GM18873 (cell line): ENCODE measurements around the gene SLC2A4RG.

Source experiments
- ATAC-seq: cut with Tn5 transposase; IDR thresholded peaks from one replicate; pipeline ENCODE4 v1.9.1; 2021; ENCODE audit warnings: mild to moderate bottlenecking, moderate library complexity, moderate number of reproducible peaks; ENCODE audit not compliant: unreplicated experiment, low FRiP score

SLC2A4RG gene

DNA sequence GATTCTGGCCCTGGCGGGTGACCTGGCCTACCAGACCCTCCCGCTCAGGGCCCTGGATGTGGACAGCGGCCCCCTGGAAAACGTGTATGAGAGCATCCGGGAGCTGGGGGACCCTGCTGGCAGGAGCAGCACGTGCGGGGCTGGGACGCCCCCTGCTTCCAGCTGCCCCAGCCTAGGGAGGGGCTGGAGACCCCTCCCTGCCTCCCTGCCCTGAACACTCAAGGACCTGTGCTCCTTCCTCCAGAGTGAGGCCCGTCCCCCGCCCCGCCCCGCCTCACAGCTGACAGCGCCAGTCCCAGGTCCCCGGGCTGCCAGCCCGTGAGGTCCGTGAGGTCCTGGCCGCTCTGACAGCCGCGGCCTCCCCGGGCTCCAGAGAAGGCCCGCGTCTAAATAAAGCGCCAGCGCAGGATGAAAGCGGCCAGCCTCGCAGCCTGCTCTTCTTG, 868 bp upstream of the SLC2A4RG start:
- ATAC-seq, result no peak

- ATAC-seq, result no peak
Measured at GRCh38 chr20:63740070-63740626, 572 bp downstream of the SLC2A4RG start.

- ATAC-seq, result no peak
Measured at GRCh38 chr20:63740627-63741353, 1.2 kb downstream of the SLC2A4RG start.

GRCh38 chr20:63741354-63741675, 1.7 kb downstream of the SLC2A4RG start:
- no peak for ATAC-seq

- ATAC-seq, result no peak
Measured at GRCh38 chr20:63741676-63742380, 2.3 kb downstream of the SLC2A4RG start.

GRCh38 chr20:63742381-63743024, 2.9 kb downstream of the SLC2A4RG start:
- ATAC-seq, result no peak

DNA sequence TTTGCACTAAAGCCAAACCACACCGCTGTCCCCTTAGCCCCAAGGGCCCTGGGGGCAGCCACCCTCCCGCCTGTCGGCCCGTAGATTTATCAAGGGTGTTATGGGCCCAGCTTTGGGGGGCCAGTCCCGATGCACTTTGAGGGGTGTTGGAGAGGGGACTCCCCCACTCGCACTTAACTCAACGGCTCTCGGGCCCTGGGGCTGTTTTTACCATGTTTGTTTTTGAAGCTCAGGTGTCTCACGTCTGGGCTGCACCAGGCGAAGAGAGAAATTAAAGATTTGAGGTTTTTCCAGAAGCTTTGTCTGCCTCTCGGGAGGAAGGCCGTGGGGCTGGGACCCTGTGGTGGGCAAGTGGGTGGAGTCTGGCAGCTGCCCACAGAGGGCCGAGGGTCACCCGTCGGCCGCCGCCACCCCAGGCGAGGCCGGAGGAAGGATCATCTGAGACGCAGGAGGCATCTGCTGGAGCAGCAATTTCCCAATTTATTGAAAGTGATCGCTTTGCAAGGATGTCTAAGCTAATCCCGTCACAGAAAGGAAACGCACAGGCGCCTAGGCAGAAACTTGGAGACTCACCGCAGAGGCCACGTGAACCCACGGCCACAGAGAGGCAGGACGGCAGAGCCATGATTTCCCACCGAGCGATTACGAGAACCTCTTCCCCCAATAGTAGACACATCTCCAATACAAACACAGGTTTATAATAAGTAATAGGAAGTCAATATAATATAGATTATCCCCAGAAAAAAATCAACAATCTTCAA, 3.8 kb downstream of the SLC2A4RG start:
- ATAC-seq, result no peak

- no peak for ATAC-seq
Measured at GRCh38 chr20:63744158-63744557, 4.6 kb downstream of the SLC2A4RG start.

DNA sequence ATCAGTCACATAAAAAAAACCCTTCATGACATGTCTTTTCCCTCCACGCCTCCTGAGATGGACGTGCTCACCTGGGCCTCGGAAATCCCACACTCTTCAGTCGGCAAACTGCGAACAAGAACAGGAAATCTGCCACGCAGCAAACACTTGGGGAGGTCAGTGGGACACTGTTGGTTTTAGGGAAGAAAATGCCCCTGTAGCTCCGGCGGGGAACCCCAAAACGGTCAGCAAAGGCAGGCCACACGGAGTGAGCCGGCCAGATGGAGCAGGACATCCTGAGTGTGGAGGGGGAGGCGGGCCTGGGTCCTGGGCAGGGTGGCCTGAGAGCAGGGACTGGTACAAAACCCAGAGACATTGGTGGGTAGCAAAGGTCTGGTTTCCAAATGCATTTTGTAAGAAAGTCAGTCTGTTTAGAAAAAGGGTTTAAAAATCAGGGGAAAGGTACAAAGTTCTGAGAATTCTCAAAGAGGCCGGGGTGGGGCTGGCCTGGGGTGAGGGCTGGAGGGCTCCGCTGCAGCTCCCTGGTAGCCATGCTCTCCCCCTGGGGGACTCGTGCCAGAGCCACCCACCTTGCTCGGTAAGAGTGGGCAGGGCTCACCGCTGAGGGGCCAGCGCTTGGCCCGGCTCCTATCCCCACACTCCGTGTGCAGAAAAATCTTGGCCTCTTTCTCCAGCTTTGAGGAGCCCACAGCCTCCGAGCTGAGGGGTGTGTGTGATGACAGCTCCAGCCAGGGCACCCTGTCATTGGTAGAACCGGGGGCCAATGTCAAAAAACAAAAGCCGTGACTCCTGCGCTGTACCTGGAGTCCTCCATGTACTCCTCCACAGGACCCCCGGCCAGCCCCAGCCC, 5.2 kb downstream of the SLC2A4RG start:
- no peak for ATAC-seq

- ATAC-seq, result no peak
Measured at GRCh38 chr20:63745424-63745805, 5.8 kb downstream of the SLC2A4RG start.

GRCh38 chr20:63745961-63746731, 6.6 kb downstream of the SLC2A4RG start:
- ATAC-seq, result no peak

DNA sequence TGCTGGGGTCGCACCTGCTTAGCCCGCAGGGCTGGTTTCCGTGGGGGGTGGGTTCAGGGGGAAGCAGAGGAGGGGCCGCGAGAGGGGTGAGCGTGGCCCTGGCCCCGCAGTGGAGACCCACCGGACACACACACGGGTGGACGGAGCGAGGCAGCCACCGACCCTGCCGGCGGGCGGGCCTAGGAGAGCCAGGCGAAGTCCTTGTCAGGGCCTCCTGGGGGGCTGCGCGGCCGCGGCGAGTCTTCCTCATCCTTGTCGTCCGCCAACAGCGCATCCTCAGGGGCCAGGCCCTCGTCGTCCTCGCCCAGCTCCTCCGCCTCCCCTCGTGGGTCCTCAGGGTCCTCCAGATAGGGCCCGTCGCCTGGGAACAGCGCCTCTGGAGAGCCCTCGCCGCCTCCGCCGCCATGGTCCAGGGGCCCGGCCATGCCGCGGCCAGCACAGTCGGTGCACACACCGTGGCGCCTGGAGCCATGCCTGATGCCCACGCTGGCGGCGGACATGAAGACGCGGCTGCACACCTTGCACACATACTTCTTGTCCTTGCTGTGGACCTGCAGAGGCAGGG, 7.3 kb downstream of the SLC2A4RG start:
- no peak for ATAC-seq

DNA sequence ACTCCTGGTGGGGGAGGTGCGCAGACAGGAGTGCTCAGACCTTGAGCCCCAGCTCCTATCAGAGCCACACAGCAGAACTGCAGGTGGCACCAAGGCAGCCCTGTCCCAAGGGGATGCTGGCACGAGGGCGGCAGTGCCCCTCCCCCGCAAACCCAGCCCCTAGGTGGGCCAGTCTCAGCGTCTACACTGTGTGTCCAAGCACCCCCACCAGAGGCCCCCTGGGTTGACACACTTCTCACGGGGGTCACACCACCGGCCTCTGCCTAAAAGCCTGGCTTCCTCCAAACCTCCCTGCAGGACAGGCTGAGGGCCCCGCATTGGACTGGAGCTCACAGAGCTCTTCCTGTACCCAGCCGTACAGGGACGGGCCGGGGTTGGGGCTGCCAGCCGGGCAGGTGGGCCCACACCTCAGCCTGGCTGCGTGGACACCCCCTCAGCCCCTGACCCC, 8.1 kb downstream of the SLC2A4RG start:
- ATAC-seq, result no peak

DNA sequence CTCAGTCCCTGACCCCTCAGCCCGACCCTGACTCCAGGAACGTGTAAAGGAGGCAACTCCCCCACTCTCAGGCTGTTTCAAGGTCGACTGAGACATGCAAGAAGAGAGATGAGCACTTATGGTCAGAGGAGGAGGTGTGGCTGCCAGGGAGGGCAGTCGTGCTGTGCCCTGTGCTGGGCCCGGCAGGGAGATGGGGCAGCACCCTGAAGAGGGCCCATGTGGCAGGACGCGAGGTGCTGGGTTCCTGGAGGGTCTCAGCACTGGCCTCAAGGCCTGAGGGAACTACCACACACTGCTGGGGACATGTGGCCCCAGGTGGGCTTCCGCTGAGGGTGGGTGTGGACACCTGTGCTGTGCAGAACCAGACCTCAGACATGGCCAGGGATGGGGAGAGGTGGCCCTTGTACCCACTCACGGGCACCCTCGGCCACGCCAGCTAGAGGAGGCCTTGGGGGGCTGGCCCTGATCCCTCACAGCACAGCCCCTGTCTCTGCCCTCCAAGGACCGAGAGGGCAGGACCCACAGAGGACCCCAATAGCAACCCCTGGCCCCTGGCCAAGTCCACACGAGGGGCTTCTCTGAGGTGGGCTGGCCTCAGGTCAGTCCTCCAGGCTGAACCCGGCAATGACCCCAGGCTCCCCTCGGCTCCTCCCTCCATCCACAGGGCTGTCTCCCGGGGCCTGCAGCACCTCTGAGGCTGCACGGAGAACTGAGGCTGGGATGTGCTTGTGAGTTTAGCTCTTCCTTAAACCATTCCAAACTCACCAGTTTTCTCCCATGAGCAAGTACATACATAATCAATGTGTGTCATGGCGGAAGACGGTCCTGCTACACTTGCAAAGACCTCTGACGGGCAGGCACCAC, 8.7 kb downstream of the SLC2A4RG start:
- no peak for ATAC-seq

- no peak for ATAC-seq
Measured at GRCh38 chr20:63748934-63749270, 9.3 kb downstream of the SLC2A4RG start.

- no peak for ATAC-seq
Measured at GRCh38 chr20:63749597-63750508, 10.3 kb downstream of the SLC2A4RG start.
